K562 (cell line): Measurements from ENCODE around the gene TELO2. TPM values are rescaled to one million over a fixed set of nuclear protein-coding genes. Genes with fewer than 3 reads are reported as not detected.

Experiments used
- ATAC-seq: fragments of 200-7000 bp; cut with Tn5 transposase; 3 replicates; pipeline ENCODE4 v1.9.1; 2020; ENCODE audit warnings: moderate library complexity
- BruUV-seq: library from RNA; stranded (reverse); fragments of 400-500 nt; replicated peaks from 2 replicates; lab custom pipeline; 2021; lab: Mats Ljungman, UMichigan
- CTCF ChIA-PET: fragments of 300-600 bp; formaldehyde crosslinking; extraction: SDS; loops from one replicate; lab custom pipeline; 2021; ENCODE audit warnings: low intra/inter-chr PET ratio; lab: Yijun Ruan, JAX
- POLR2A ChIA-PET: fragments of 300-600, 350-650 bp; sonication (Branson Sonifier 250); formaldehyde crosslinking; extraction: SDS; loops from one replicate; lab custom pipeline; 2021; ENCODE audit warnings: antibody characterized with exemption, inconsistent platforms; lab: Yijun Ruan, JAX
- DNase-seq, 4 experiments: peaks; one replicate each; pipeline versions ENCODE4 v3.0.0 to v3.0.0-alpha.2; 2011 to 2018; ENCODE audit warnings: low spot score in 3 of 4, mixed read lengths in 3 of 4; ENCODE audit errors: extremely low read depth in 1 of 4
- FAIRE-seq: peaks from 2 replicates; lab custom pipeline; 2011; peaks lifted over from hg19 to GRCh38; lab: Jason Lieb, UNC
- H2AFZ ChIP-seq: 2 replicates; pipeline ENCODE4 v1.6.0; 2011; ENCODE audit warnings: low read depth, low read length, control low read depth, inconsistent platforms
- H3K27ac ChIP-seq: fragments of 200-600 bp; 3 replicates; pipeline ENCODE4 v1.8.0; 2011; ENCODE audit warnings: low read depth, mild to moderate bottlenecking, control low read depth, inconsistent platforms, low read length, moderate library complexity, mixed read lengths; ENCODE audit errors: extremely low read depth
- H3K27me3 ChIP-seq, 2 experiments: fragments of 300-600 bp in 1 of 2; 2 replicates in 1 of 2; 3 replicates in 1 of 2; pipeline versions ENCODE4 v1.6.0 to v1.8.0; 2011; ENCODE audit warnings: inconsistent platforms in 2 of 2, low read length in 2 of 2, mild to moderate bottlenecking in 1 of 2, mixed read lengths in 1 of 2, moderate library complexity in 1 of 2; ENCODE audit not compliant: control insufficient read depth in 2 of 2, insufficient read depth in 2 of 2
- H3K36me3 ChIP-seq: fragments of 300-600 bp; 3 replicates; pipeline ENCODE4 v1.8.0; 2011; ENCODE audit warnings: mild to moderate bottlenecking, low read length, inconsistent platforms; ENCODE audit not compliant: control insufficient read depth, insufficient read depth
- H3K4me1 ChIP-seq, 2 experiments: fragments of 200-600 bp in 1 of 2; replicated peaks in 1 of 2; 2 replicates in 1 of 2; 3 replicates in 1 of 2; pipeline versions ENCODE4 v1.5.1 to v1.8.0; 2011; ENCODE audit warnings: inconsistent platforms in 2 of 2, low read length in 2 of 2, mild to moderate bottlenecking in 1 of 2, mixed read lengths in 1 of 2, moderate library complexity in 1 of 2; ENCODE audit not compliant: control insufficient read depth in 2 of 2, insufficient read depth in 2 of 2
- H3K4me2 ChIP-seq: 2 replicates; pipeline ENCODE4 v1.6.1; 2011; ENCODE audit warnings: low read length, control low read depth, inconsistent platforms, mixed read lengths; ENCODE audit not compliant: insufficient read depth
- H3K4me3 ChIP-seq: fragments of 200-600 bp; sonication (generic), shearing (Covaris generic); 2 replicates; pipeline ENCODE4 v1.5.1; 2016; ENCODE audit warnings: control low read depth, inconsistent platforms
- H3K79me2 ChIP-seq: fragments of 200-600 bp; 3 replicates; pipeline ENCODE4 v1.8.0; 2011; ENCODE audit warnings: low read length, inconsistent platforms; ENCODE audit not compliant: control insufficient read depth, insufficient read depth
- H3K9ac ChIP-seq, 2 experiments: 2 replicates each; pipeline versions ENCODE4 v1.6.0 to v1.6.1; 2011; ENCODE audit warnings: low read depth in 2 of 2, low read length in 2 of 2, control low read depth in 1 of 2, inconsistent platforms in 1 of 2, mild to moderate bottlenecking in 1 of 2, mixed read lengths in 1 of 2; ENCODE audit not compliant: insufficient read depth in 1 of 2
- H3K9me1 ChIP-seq: one replicate; pipeline ENCODE4 v1.6.0; 2011; ENCODE audit warnings: inconsistent platforms, mild to moderate bottlenecking, low read length, moderate library complexity; ENCODE audit not compliant: control insufficient read depth, insufficient read depth
- H3K9me3 ChIP-seq: replicated peaks from 2 replicates; pipeline ENCODE4 v1.5.1; 2011; ENCODE audit warnings: low read depth, low read length, inconsistent platforms; ENCODE audit not compliant: control insufficient read depth, insufficient read depth
- H4K20me1 ChIP-seq: replicated peaks from 2 replicates; pipeline ENCODE4 v1.6.1; 2011; ENCODE audit warnings: low read length, inconsistent platforms, mixed read lengths; ENCODE audit not compliant: control insufficient read depth, insufficient read depth
- MEF2A ChIP-seq: IDR thresholded peaks from 2 replicates; pipeline ENCODE4 v1.6.1; 2011; ENCODE audit warnings: low read depth, mild to moderate bottlenecking, low read length, moderate library complexity; ENCODE audit not compliant: control insufficient read depth
- NFE2 ChIP-seq: IDR thresholded peaks from 2 replicates; pipeline ENCODE4 v1.6.1; 2014; ENCODE audit warnings: antibody characterized with exemption, low read depth
- RHOXF2B ChIP-seq: fragments of 250-450 bp; sonication (Bioruptor Pico); conservative IDR thresholded peaks from 2 replicates; pipeline ENCODE4 v1.5.1; 2021
- SMAD4 ChIP-seq: fragments of 250-450 bp; sonication (Bioruptor Pico); conservative IDR thresholded peaks from 2 replicates; pipeline ENCODE4 v1.8.0; 2021; ENCODE audit warnings: inconsistent platforms, mild to moderate bottlenecking, moderate library complexity
- SNAPC5 ChIP-seq: fragments of 250-450 bp; sonication (Bioruptor Pico); IDR thresholded peaks from 2 replicates; pipeline ENCODE4 v1.8.0; 2021; ENCODE audit warnings: moderate library complexity, mild to moderate bottlenecking, inconsistent platforms
- TCFL5 ChIP-seq: fragments of 250-450 bp; sonication (Bioruptor Pico); conservative IDR thresholded peaks from 2 replicates; pipeline ENCODE4 v1.6.1; 2021; ENCODE audit warnings: mild to moderate bottlenecking, moderate library complexity, matching md5 sums
- U2AF2 ChIP-seq: fragments of 200-400 bp; formaldehyde crosslinking; optimal IDR thresholded peaks from 2 replicates; pipeline ENCODE3; 2017; ENCODE audit warnings: low read depth, mild to moderate bottlenecking, low read length
- XRCC5 ChIP-seq: fragments of 200-400 bp; formaldehyde crosslinking; IDR thresholded peaks from 2 replicates; pipeline ENCODE4 v1.6.1; 2017; ENCODE audit warnings: low read depth, mild to moderate bottlenecking, low read length
- ZBED1 ChIP-seq: IDR thresholded peaks from 2 replicates; pipeline ENCODE4 v1.6.1; 2014
- ZBTB40 ChIP-seq, 2 experiments: fragments of 450-650 bp in 1 of 2; sonication (generic) in 1 of 2; formaldehyde crosslinking in 1 of 2; IDR thresholded peaks; 2 replicates each; pipeline versions ENCODE4 v1.7.1 to v1.9.0; 2016 to 2022; ENCODE audit warnings: inconsistent platforms in 1 of 2, mild to moderate bottlenecking in 1 of 2, missing genetic modification reagents in 1 of 2
- ZEB2 ChIP-seq: fragments of 450-650 bp; IDR thresholded peaks from 2 replicates; pipeline ENCODE4 v1.6.1; 2016
- ZFX ChIP-seq: sonication (generic); formaldehyde crosslinking; IDR thresholded peaks from 2 replicates; pipeline ENCODE4 v1.8.0; 2022; ENCODE audit warnings: mild to moderate bottlenecking, missing genetic modification reagents, moderate library complexity
- ZNF184 ChIP-seq: sonication (generic); formaldehyde crosslinking; IDR thresholded peaks from 2 replicates; pipeline ENCODE4 v1.5.0; 2020; ENCODE audit warnings: missing genetic modification reagents
- ZNF316 ChIP-seq: fragments of 450-650 bp; IDR thresholded peaks from 2 replicates; pipeline ENCODE4 v1.6.1; 2016
- WGBS: fragments of 100-300 bp; shearing (Covaris generic); methylation state at CpG from one replicate; pipeline ENCODE4 v1.1.6; 2016; ENCODE audit warnings: low coverage, mixed read lengths; ENCODE audit not compliant: insufficient coverage; ENCODE audit errors: missing lambda C conversion rate; 5-methylcytosine and 5-hydroxymethylcytosine counted together
- in situ Hi-C: fragments of 300-500 bp; cut with MboI; formaldehyde crosslinking; loops from 4 replicates; pipeline ENCODE4 v1.15.0; 2018; ENCODE audit warnings: inconsistent platforms, mixed read lengths
- intact Hi-C: fragments of 100-400 bp; cut with micrococcal nuclease; formaldehyde crosslinking; loops from 2 replicates; pipeline ENCODE4 v1.14.2; 2022
- polyA plus RNA-seq, 8 experiments: library from polyadenylated mRNA; depleted of rRNA in 4 of 8; stranded (reverse) in 5 of 8; unstranded in 3 of 8; fragments of >200 nt; fragmentation: Nextera tagmentation in 2 of 8; fragmentation: Illumina TruSeq in 1 of 8; extraction: Ambion mirVana in 2 of 8; extraction: Trizol in 1 of 8; gene quantifications; 2 replicates each; pipeline versions ENCODE4 v1.2.1 to v1.2.3, GENCODE V29; 2011 to 2014; ENCODE audit warnings: inconsistent platforms in 1 of 8, missing spikeins in 1 of 8
- total RNA-seq, 7 experiments: library from RNA; depleted of rRNA in 6 of 7; stranded (reverse); fragments of >200 nt in 6 of 7; fragmentation: Illumina TruSeq in 2 of 7; extraction: Trizol in 2 of 7; gene quantifications; 2 replicates each; pipeline versions ENCODE4 v1.2.1 to v1.2.3, GENCODE V29; 2011 to 2021; ENCODE audit warnings: low replicate concordance in 1 of 7

TELO2 gene
- total and polyA plus RNA-seq, 9 of the 15 experiments (the other 6 are each of a cell fraction or from before 2014, with no cell fraction given) = 0.51 to 91.8 (median 14.5) TPM

DNA sequence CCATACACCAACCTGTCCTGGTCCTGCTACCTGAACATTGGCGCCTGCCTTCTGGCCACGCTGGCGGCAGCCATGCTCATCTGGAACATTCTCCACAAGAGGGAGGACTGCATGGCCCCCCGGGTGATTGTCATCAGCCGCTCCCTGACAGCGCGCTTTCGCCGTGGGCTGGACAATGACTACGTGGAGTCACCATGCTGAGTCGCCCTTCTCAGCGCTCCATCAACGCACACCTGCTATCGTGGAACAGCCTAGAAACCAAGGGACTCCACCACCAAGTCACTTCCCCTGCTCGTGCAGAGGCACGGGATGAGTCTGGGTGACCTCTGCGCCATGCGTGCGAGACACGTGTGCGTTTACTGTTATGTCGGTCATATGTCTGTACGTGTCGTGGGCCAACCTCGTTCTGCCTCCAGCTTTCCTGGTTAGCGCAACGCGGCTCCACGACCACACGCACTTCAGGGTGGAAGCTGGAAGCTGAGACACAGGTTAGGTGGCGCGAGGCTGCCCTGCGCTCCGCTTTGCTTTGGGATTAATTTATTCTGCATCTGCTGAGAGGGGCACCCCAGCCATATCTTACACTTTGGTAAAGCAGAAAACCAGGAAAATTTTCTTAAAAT, 61.8 kb downstream of the TELO2 start:
- peaks cover 2 to 21% of the 10 kb centered on the region in 2 experiments; a peak in 3 of 5 replicates for H3K27me3 ChIP-seq
- FAIRE-seq = no peak
- TF ChIP-seq ZNF316 (0 out of 2 replicates have a peak, but pooled peaks have one; percentile 11), MEF2A (no peak), TCFL5 (CRISPR knock-in tag) (no peak), U2AF2 (no peak), ZBTB40 (IDR thresholded peaks at IDR 0.05) (no peak), ZBTB40 (CRISPR knock-in tag; IDR thresholded peaks at IDR 0.05) (no peak), RHOXF2B (CRISPR knock-in tag) (no peak), ZEB2 (no peak), ZNF184 (CRISPR knock-in tag) (no peak), ZFX (CRISPR knock-in tag) (no peak), NFE2 (peak; percentile 35; the same call in 1 of the 2 replicates), XRCC5 (no peak), SMAD4 (CRISPR knock-in tag) (no peak), ZBED1 (no peak), SNAPC5 (no peak)

More for the DNA sequence above, 61.8 kb downstream of the TELO2 start:
- H4K20me1 ChIP-seq = no peaks in the 10 kb centered on the region
- 61% methylated on average over 34 of the region's 34 CpGs for WGBS
- H3K4me3 ChIP-seq = no peak overlapping the region
- H2AFZ ChIP-seq = no peak overlapping the region
- no peaks in the 10 kb centered on the region for H3K36me3 ChIP-seq
- no peak overlapping the region for H3K4me2 ChIP-seq
- ChIA-PET POLR2A (no interaction called here), CTCF (no interaction called here)
- in situ Hi-C loops (no loop called here), intact Hi-C loops (no loop called here)
- ATAC-seq (peak; percentile 69), DNase-seq (peak in 2 of 4 experiments; percentile 16 to 43)
- H3K9me3 ChIP-seq = no peaks in the 10 kb centered on the region
- no peak overlapping the region for H3K27ac ChIP-seq
- no TSS peak for BruUV-seq
- peaks cover 0 to 25% of the 10 kb centered on the region in 2 experiments; a peak in 3 of 5 replicates for H3K4me1 ChIP-seq
- H3K79me2 ChIP-seq = no peaks in the 10 kb centered on the region
- peak overlapping the region in 1 of 2 experiments; percentile 55; a peak in 1 of 4 replicates for H3K9ac ChIP-seq
- H3K9me1 ChIP-seq = no peaks in the 10 kb centered on the region
